Kidney epithelial cell (primary cell): ENCODE results near the gene ANTXR2. TPM values are rescaled to one million over a fixed set of nuclear protein-coding genes. Genes with fewer than 3 reads are reported as not detected.

Experiments
- DNase-seq: peaks from one replicate; pipeline ENCODE4 v3.0.0-alpha.2; 2010; ENCODE audit warnings: low read depth
- H3K27me3 ChIP-seq: 2 replicates; pipeline ENCODE4 v1.6.0; 2011; ENCODE audit warnings: low read length; ENCODE audit not compliant: control insufficient read depth, insufficient read depth
- H3K36me3 ChIP-seq: 2 replicates; pipeline ENCODE4 v1.5.1; 2011; ENCODE audit warnings: low read length; ENCODE audit not compliant: control insufficient read depth, insufficient read depth
- H3K4me3 ChIP-seq: 2 replicates; pipeline ENCODE4 v1.5.1; 2011; ENCODE audit warnings: low read depth, mild to moderate bottlenecking, control low read depth, low read length
- total RNA-seq: library from RNA; depleted of rRNA; stranded (reverse); fragments of >200 nt; gene quantifications from 2 replicates; pipeline ENCODE4 v1.2.3, GENCODE V29; 2015
- TF ChIP-seq, protein P1 (sequence below): IDR thresholded peaks from 2 replicates; pipeline ENCODE4 v1.5.1; 2011; ENCODE audit warnings: mild to moderate bottlenecking, moderate library complexity, low read length, control low read depth, inconsistent platforms; ENCODE audit not compliant: insufficient read depth, poor library complexity, severe bottlenecking

The ANTXR2 gene
- total RNA-seq, 1 donor from 2014 or later, result 32.7 TPM

DNA sequence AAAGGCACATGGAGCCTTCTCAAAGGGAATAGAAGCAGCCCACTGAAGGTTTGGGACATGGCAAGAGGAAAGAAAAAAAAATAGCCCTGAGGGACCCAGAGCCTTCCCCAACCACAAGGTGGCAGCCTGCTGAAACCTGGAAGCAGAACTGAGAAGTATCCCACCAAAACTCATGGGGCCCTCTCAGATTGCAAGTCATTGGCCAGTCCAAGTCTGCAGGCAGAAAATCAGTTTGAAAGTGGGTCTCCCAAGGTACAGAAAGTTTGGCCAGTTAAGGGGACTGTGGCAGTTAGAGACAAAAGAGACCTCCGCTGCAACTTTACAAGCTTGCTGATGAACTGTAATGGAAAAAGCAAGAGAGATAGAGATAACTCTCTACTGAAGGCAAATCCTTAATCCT lies 155.8 kb downstream of the ANTXR2 start:
- TF ChIP-seq, protein P1, sequence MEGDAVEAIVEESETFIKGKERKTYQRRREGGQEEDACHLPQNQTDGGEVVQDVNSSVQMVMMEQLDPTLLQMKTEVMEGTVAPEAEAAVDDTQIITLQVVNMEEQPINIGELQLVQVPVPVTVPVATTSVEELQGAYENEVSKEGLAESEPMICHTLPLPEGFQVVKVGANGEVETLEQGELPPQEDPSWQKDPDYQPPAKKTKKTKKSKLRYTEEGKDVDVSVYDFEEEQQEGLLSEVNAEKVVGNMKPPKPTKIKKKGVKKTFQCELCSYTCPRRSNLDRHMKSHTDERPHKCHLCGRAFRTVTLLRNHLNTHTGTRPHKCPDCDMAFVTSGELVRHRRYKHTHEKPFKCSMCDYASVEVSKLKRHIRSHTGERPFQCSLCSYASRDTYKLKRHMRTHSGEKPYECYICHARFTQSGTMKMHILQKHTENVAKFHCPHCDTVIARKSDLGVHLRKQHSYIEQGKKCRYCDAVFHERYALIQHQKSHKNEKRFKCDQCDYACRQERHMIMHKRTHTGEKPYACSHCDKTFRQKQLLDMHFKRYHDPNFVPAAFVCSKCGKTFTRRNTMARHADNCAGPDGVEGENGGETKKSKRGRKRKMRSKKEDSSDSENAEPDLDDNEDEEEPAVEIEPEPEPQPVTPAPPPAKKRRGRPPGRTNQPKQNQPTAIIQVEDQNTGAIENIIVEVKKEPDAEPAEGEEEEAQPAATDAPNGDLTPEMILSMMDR, result peak; percentile 71
- Histone ChIP-seq H3K36me3 (no peaks in the 10 kb centered on the region), H3K27me3 (no peaks in the 10 kb centered on the region), H3K4me3 (no peak overlapping the region)
- DNase-seq, result no peak

DNA sequence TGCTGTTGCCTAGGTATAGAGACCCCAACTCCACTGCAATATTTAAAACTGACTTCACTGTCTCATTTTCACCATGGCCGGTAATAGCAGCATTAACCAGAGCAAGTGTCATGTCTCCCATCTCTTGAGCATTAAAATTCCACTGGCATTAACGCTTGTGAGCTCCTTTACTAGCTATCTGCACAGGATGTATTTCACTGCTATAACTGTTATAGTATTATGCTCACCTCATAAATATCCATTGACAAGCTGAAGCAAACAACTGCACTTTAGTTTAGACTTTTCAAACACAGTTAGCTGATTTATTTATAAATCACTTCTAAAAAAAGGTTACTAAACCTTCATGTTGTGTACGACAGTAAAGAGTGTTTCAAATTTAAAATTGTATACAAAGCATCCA lies 157.8 kb downstream of the ANTXR2 start:
- Histone ChIP-seq H3K4me3 (no peak overlapping the region), H3K27me3 (no peaks in the 10 kb centered on the region), H3K36me3 (no peaks in the 10 kb centered on the region)
- TF ChIP-seq, protein P1, result no peak
- no peak for DNase-seq

DNA sequence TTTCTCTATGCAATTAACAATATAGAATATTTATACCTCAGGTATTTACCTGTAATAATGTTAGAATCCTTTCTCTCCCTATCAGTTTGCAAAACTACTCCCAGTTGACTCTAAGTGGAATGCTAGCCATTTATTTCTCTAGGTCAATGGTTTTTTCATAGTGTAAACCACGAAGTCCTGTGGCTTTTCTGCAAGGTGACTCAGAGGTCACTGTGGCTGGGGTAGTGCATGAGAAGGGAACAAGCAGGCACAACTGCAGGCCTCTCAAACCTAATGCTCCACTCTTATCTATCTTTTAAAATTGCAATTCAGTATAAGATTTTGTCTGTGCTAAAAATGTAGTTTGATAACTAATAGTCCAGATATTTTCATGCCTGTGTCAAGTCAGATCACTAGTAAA lies 159.4 kb downstream of the ANTXR2 start:
- Histone ChIP-seq H3K36me3 (no peaks in the 10 kb centered on the region), H3K4me3 (no peak overlapping the region), H3K27me3 (no peaks in the 10 kb centered on the region)
- peak; percentile 29 for DNase-seq
- TF ChIP-seq, protein P1, result no peak

DNA sequence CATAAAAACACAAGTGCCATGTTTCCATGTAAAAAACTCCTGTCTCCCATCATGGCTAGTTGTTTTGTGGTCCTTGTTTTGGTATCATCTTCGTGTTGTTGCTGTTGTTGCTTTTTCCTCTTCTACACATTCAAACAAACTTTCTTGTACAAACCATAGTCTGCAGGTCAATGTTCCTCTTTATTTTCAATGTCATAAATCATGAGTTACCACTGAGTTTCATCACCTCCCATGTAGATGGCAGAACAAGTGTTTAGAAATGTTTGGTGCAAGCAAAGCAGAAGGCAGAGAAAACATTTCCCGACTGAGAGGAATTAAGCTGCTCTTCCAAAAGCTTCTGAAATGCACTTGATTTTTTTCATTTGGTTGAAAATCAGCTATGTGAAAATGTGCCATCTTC lies 166.0 kb downstream of the ANTXR2 start:
- TF ChIP-seq, protein P1, result no peak
- H3K36me3 ChIP-seq, result peaks cover 2% of the 10 kb centered on the region
- H3K4me3 ChIP-seq, result no peak overlapping the region
- no peak for DNase-seq
- H3K27me3 ChIP-seq, result no peaks in the 10 kb centered on the region

DNA sequence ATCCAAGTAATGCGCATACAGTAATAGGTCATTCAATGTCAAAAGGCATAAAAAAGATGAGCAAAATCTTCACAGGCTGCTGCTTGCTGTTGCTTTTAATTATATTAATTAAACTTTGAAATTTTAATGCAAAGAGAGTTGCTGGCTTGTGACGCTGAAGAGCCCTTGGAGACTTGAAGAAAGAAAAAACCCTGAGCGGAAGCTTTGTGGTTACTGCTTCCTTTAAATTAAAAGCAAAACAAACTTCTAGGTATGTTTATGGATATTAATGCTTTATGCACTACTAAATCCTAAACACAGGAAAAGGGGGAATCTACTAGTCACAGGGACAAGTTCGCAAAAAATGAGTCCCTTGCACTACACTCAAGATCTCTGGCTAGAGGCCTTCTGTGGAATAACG lies 166.7 kb downstream of the ANTXR2 start:
- DNase-seq, result no peak
- no peaks in the 10 kb centered on the region for H3K27me3 ChIP-seq
- H3K36me3 ChIP-seq, result peaks cover 2% of the 10 kb centered on the region
- H3K4me3 ChIP-seq, result no peak overlapping the region
- TF ChIP-seq, protein P1, result no peak

DNA sequence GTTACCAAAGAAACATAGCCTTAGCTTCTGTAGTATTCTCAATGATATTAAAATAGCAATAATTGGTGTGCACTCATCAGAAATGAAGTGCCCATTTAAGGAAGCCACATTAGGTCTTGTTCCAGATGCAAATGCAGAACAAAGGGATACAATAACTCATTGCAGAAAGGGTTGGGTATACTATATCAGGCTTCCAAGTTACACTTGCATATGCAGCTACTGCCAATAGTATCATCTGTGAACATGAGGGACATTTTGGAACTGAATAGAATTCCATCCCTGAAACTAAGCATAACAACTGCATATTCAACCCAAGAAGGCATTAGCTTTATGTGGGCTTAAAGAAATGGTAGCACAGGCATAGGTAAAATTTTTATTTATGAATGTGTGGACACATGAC lies 167.8 kb downstream of the ANTXR2 start:
- TF ChIP-seq, protein P1, result no peak
- DNase-seq, result no peak
- Histone ChIP-seq H3K4me3 (no peak overlapping the region), H3K36me3 (peaks cover 2% of the 10 kb centered on the region), H3K27me3 (no peaks in the 10 kb centered on the region)
